CD14-positive monocyte (primary cell): ENCODE data around the gene ENTHD1. TPM values are rescaled to one million over a fixed set of nuclear protein-coding genes. Genes with fewer than 3 reads are reported as not detected.

Experiments
- DNase-seq, 3 donors: peaks; one replicate each; pipeline ENCODE4 v3.0.0-alpha.2; 2011 to 2022
- H2AFZ ChIP-seq: 2 replicates; pipeline ENCODE4 v1.6.0; 2012; ENCODE audit warnings: mild to moderate bottlenecking, low read depth, low read length, inconsistent platforms; ENCODE audit not compliant: insufficient read depth, poor library complexity, severe bottlenecking
- H3K27ac ChIP-seq, 2 donors: 1 replicate in 1 of 2; 2 replicates in 1 of 2; pipeline ENCODE4 v1.5.1; 2012 to 2013; ENCODE audit warnings: low read length in 2 of 2, control low read depth in 1 of 2, inconsistent platforms in 1 of 2, low read depth in 1 of 2, mild to moderate bottlenecking in 1 of 2
- H3K27me3 ChIP-seq, 2 donors: one replicate each; pipeline versions ENCODE4 v1.6.0 to v1.6.1; 2011 to 2013; ENCODE audit warnings: low read length in 2 of 2; ENCODE audit not compliant: control insufficient read depth in 2 of 2, insufficient read depth in 2 of 2
- H3K36me3 ChIP-seq, 2 donors: replicated peaks in 1 of 2; 1 replicate in 1 of 2; 2 replicates in 1 of 2; pipeline versions ENCODE4 v1.5.1 to v1.6.1; 2012 to 2013; ENCODE audit warnings: low read length in 2 of 2, control low read depth in 1 of 2, inconsistent platforms in 1 of 2, mild to moderate bottlenecking in 1 of 2; ENCODE audit not compliant: insufficient read depth in 2 of 2, control insufficient read depth in 1 of 2
- H3K4me1 ChIP-seq, 2 donors: 1 replicate in 1 of 2; 2 replicates in 1 of 2; pipeline versions ENCODE4 v1.5.1 to v1.6.1; 2012 to 2013; ENCODE audit warnings: low read length in 2 of 2, control low read depth in 1 of 2, inconsistent platforms in 1 of 2, mild to moderate bottlenecking in 1 of 2, moderate library complexity in 1 of 2; ENCODE audit not compliant: insufficient read depth in 2 of 2, control insufficient read depth in 1 of 2
- H3K4me2 ChIP-seq: replicated peaks from 2 replicates; pipeline ENCODE3; 2012; ENCODE audit warnings: low read length, moderate library complexity, mild to moderate bottlenecking; ENCODE audit not compliant: poor library complexity, severe bottlenecking; ENCODE audit errors: extremely low read depth
- H3K4me3 ChIP-seq, 3 experiments: fragments of 200-600 bp in 1 of 3; sonication (generic) in 1 of 3; replicated peaks in 1 of 3; 1 replicate in 2 of 3; 2 replicates in 1 of 3; pipeline ENCODE4 v1.5.1; 2011 to 2013; ENCODE audit warnings: low read length in 3 of 3, mild to moderate bottlenecking in 3 of 3, control low read depth in 2 of 3, low read depth in 2 of 3, inconsistent platforms in 1 of 3, moderate library complexity in 1 of 3
- H3K79me2 ChIP-seq: 2 replicates; pipeline ENCODE4 v1.6.0; 2012; ENCODE audit warnings: mild to moderate bottlenecking, control low read depth, inconsistent platforms, low read length, moderate library complexity; ENCODE audit not compliant: insufficient read depth
- H3K9ac ChIP-seq: 2 replicates; pipeline ENCODE4 v1.6.0; 2017; ENCODE audit warnings: low read length, mild to moderate bottlenecking; ENCODE audit not compliant: insufficient read depth, poor library complexity, severe bottlenecking
- H3K9me3 ChIP-seq, 2 donors: replicated peaks in 1 of 2; 1 replicate in 1 of 2; 2 replicates in 1 of 2; pipeline versions ENCODE4 v1.5.1 to v1.6.1; 2012 to 2013; ENCODE audit warnings: low read length in 2 of 2, control low read depth in 1 of 2; ENCODE audit not compliant: control insufficient read depth in 1 of 2, insufficient read depth in 1 of 2
- H4K20me1 ChIP-seq: 2 replicates; pipeline ENCODE4 v1.6.0; 2012; ENCODE audit warnings: mild to moderate bottlenecking, low read length, control low read depth, moderate library complexity; ENCODE audit not compliant: insufficient read depth
- H3K27ac Mint-ChIP-seq, 7 donors: one replicate each; pipeline ENCODE4 v1.8.0; 2020; ENCODE audit warnings: mild to moderate bottlenecking in 7 of 7, mixed read lengths in 7 of 7, moderate library complexity in 6 of 7, inconsistent platforms in 2 of 7
- H3K27me3 Mint-ChIP-seq, 3 donors: one replicate each; pipeline ENCODE4 v1.8.0; 2021 to 2022; ENCODE audit warnings: low read depth in 3 of 3, mild to moderate bottlenecking in 3 of 3, mixed read lengths in 3 of 3, moderate library complexity in 3 of 3, inconsistent platforms in 1 of 3
- H3K36me3 Mint-ChIP-seq, 2 donors: one replicate each; pipeline ENCODE4 v1.8.0; 2020; ENCODE audit warnings: mixed read lengths in 2 of 2, inconsistent platforms in 1 of 2, mild to moderate bottlenecking in 1 of 2
- H3K4me1 Mint-ChIP-seq: one replicate; pipeline ENCODE4 v1.8.0; 2020; ENCODE audit warnings: mild to moderate bottlenecking, mixed read lengths
- H3K4me3 Mint-ChIP-seq, 2 donors: one replicate each; pipeline ENCODE4 v1.8.0; 2020; ENCODE audit warnings: mild to moderate bottlenecking in 2 of 2, mixed read lengths in 2 of 2, moderate library complexity in 1 of 2
- H3K9me3 Mint-ChIP-seq, 7 donors: one replicate each; pipeline ENCODE4 v1.8.0; 2020 to 2022; ENCODE audit warnings: mixed read lengths in 7 of 7, mild to moderate bottlenecking in 6 of 7, moderate library complexity in 6 of 7, inconsistent platforms in 2 of 7
- WGBS: methylation state at CpG from one replicate; pipeline ENCODE4 v1.1.5; 2013; ENCODE audit warnings: missing lambda C conversion rate; ENCODE audit not compliant: insufficient coverage; 5-methylcytosine and 5-hydroxymethylcytosine counted together
- intact Hi-C, 2 donors: fragments of 100-400 bp; cut with micrococcal nuclease; formaldehyde crosslinking; loops; one replicate each; pipeline versions ENCODE4 v1.15.0 to v1.15.1; 2023
- polyA plus RNA-seq, 3 donors: library from polyadenylated mRNA; depleted of rRNA in 1 of 3; unstranded in 2 of 3; stranded (reverse) in 1 of 3; fragments of 300-500 nt in 2 of 3; fragments of >200 nt in 1 of 3; fragmentation: Illumina TruSeq in 2 of 3; gene quantifications; 1 replicate in 2 of 3; 2 replicates in 1 of 3; pipeline ENCODE4 v1.2.3, GENCODE V29; 2012 to 2021
- TF ChIP-seq, protein P1 (sequence below): fragments of 200-600 bp; IDR thresholded peaks from one replicate; pipeline ENCODE4 v1.8.0; 2022; ENCODE audit warnings: antibody characterized with exemption, mild to moderate bottlenecking

The ENTHD1 gene
- polyA plus RNA-seq, 3 donors, result not detected

DNA sequence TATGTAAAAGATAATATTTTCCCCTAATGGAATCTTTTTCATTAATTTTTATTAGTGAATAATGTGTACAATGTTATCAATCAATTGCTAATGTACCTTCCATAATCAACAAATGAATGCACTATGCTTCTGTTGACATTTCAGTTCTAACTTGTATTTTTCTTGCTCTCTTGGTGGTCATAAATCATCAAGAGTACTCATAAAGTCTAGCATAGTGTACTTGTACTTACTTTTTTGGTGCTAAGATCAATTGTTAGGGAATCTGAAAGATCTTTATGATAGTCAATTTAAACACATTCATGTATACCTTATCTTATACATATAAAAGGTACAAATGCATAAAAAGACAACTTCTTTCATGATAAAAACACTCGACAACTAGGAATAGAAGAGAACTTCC lies 10.5 kb downstream of the ENTHD1 start:
- WGBS, result no CpG with 5 or more reads among the region's 1 CpG
- H3K36me3 ChIP-seq, result no peaks in the 10 kb centered on the region
- Mint-ChIP-seq H3K27ac (no peak overlapping the region), H3K27me3 (peaks cover 0 to 2% (median 2%) of the 10 kb centered on the region in 3 donors), H3K36me3 (no peaks in the 10 kb centered on the region), H3K4me3 (no peak overlapping the region), H3K9me3 (no peaks in the 10 kb centered on the region), H3K4me1 (peaks cover 20% of the 10 kb centered on the region)
- no peak overlapping the region for H3K27ac ChIP-seq
- no peaks in the 10 kb centered on the region for H3K9me3 ChIP-seq
- H4K20me1 ChIP-seq, result no peaks in the 10 kb centered on the region
- intact Hi-C loops, result no loop called here
- peaks cover 0 to 19% of the 10 kb centered on the region in 2 donors for H3K4me1 ChIP-seq
- no peaks in the 10 kb centered on the region for H3K27me3 ChIP-seq
- DNase-seq, result no peak
- H3K4me2 ChIP-seq, result no peak overlapping the region
- H2AFZ ChIP-seq, result no peak overlapping the region
- no peaks in the 10 kb centered on the region for H3K79me2 ChIP-seq
- TF ChIP-seq, protein P1, sequence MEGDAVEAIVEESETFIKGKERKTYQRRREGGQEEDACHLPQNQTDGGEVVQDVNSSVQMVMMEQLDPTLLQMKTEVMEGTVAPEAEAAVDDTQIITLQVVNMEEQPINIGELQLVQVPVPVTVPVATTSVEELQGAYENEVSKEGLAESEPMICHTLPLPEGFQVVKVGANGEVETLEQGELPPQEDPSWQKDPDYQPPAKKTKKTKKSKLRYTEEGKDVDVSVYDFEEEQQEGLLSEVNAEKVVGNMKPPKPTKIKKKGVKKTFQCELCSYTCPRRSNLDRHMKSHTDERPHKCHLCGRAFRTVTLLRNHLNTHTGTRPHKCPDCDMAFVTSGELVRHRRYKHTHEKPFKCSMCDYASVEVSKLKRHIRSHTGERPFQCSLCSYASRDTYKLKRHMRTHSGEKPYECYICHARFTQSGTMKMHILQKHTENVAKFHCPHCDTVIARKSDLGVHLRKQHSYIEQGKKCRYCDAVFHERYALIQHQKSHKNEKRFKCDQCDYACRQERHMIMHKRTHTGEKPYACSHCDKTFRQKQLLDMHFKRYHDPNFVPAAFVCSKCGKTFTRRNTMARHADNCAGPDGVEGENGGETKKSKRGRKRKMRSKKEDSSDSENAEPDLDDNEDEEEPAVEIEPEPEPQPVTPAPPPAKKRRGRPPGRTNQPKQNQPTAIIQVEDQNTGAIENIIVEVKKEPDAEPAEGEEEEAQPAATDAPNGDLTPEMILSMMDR, result no peak
- H3K9ac ChIP-seq, result no peak overlapping the region
- H3K4me3 ChIP-seq, result no peak overlapping the region

- no peak overlapping the region for H3K27ac ChIP-seq
- no peaks in the 10 kb centered on the region for H3K9me3 Mint-ChIP-seq
- no peak overlapping the region for H3K27ac Mint-ChIP-seq
- no peak overlapping the region for H3K4me3 Mint-ChIP-seq
- no peak overlapping the region for H3K9ac ChIP-seq
- intact Hi-C loops, result no loop called here
- TF ChIP-seq, protein P1, result no peak
- H3K27me3 Mint-ChIP-seq, result peaks cover 0 to 2% (median 2%) of the 10 kb centered on the region in 3 donors
- H2AFZ ChIP-seq, result no peak overlapping the region
- peaks cover 36% of the 10 kb centered on the region for H3K4me1 Mint-ChIP-seq
- no peaks in the 10 kb centered on the region for H3K36me3 Mint-ChIP-seq
- H3K4me1 ChIP-seq, result peaks cover 18 to 36% of the 10 kb centered on the region in 2 donors
- H3K36me3 ChIP-seq, result no peaks in the 10 kb centered on the region
- no peaks in the 10 kb centered on the region for H3K79me2 ChIP-seq
- DNase-seq, result no peak
- H3K9me3 ChIP-seq, result no peaks in the 10 kb centered on the region
- H3K4me3 ChIP-seq, result no peak overlapping the region
- H4K20me1 ChIP-seq, result no peaks in the 10 kb centered on the region
- H3K4me2 ChIP-seq, result no peak overlapping the region
- H3K27me3 ChIP-seq, result no peaks in the 10 kb centered on the region
These were observed 12.8 kb downstream of the ENTHD1 start for GRCh38 chr22:39880722-39881121.
